ENCODE measurements around the gene RHBDD1.

The RHBDD1 gene

DNA sequence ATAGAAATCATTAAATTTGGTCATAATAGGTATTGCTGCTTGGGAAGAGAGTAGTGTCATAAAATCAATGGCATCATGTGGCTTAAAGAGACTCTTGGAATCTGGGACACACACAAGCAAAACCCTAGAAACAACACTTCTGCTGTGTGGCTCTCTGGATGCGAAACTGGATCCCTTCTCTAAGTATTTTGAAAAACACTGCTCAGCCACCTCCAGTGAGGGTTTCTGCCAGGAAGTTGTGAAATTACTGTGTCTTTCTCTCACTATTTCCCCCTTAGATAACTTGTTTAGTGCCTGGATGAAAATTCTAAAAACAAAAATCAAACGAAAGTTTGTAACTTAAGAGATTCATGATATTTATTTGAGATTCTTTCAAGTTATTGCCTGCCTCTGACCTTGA is 163.8 kb downstream of the RHBDD1 start:
- in situ Hi-C loops (cut with MboI; ENCODE audit: low pct_unique_long_range_greater_than_20kb, low sequenced_read_pairs) = no loop called here
- no peak for DNase-seq

GRCh38 chr2:227000123-227000522 is 164.3 kb downstream of the RHBDD1 start:
- in situ Hi-C loops (cut with MboI; ENCODE audit: low pct_unique_long_range_greater_than_20kb, low sequenced_read_pairs) = no loop called here
- no peak for DNase-seq

GRCh38 chr2:227004482-227004881 is 168.6 kb downstream of the RHBDD1 start:
- no peak for DNase-seq
- in situ Hi-C loops (cut with MboI; ENCODE audit: low pct_unique_long_range_greater_than_20kb, low sequenced_read_pairs) = no loop called here

DNA sequence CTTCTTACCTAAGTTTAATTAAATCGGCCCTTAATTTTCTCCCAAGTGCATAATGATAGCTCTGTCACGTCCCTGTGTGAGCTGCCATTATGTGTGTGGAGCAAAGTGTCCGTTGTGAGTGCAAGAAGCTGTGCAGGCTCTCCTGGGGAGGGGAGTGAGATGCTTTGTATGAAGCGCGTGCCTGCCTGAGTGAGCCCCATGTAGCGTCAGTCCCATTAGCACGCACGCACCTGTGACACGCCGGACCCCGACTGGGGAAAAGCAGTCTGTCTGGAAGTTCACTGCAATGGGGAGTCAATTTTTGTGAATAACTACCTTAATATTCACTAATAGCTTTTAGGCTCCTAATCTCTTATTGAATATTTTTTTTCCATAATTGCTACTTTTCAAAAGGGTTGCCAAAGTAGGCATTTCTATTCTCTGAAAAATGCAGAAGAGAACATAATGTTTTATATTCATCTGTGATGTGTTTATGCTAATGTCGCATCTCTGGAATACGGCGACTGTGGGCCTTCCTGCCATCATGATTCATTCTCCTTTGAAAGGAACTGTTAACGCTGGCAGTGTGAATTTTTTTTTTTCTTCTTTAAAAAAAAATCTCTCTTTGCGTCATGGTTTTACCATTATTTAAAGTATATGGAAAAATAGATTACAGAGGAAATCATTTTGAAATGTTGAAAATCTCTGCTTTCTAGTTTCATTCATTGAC is 170.5 kb downstream of the RHBDD1 start:
- in situ Hi-C loops (cut with MboI; ENCODE audit: low pct_unique_long_range_greater_than_20kb, low sequenced_read_pairs) = no loop called here
- no peak for DNase-seq

- no peak for DNase-seq
- in situ Hi-C loops (cut with MboI; ENCODE audit: low pct_unique_long_range_greater_than_20kb, low sequenced_read_pairs) = no loop called here
Measured at GRCh38 chr2:227007148-227007547, 171.3 kb downstream of the RHBDD1 start.

- in situ Hi-C loops (cut with MboI; ENCODE audit: low pct_unique_long_range_greater_than_20kb, low sequenced_read_pairs) = no loop called here
- DNase-seq = no peak
Measured at GRCh38 chr2:227007940-227008339, 172.1 kb downstream of the RHBDD1 start.

DNA sequence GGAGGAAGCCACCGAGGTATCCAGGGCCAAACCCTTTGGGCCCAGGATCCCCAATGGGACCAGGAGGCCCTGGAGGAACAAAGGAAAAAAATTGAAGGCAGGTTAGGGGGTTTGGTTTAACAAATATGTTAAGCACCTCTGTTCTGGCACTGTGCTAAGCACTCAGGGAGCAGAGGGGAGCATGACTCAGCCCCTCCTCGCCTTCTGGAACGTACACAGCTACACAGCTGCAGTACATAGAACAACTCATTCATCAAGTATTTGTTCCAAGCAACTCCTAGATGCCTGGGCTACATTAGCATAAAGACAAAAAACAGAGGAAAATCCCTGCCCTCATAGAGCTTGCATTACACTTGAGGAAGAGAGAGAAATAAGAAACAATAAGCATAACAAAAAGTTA is 174.6 kb downstream of the RHBDD1 start:
- no peak for DNase-seq
- in situ Hi-C loops (cut with MboI; ENCODE audit: low pct_unique_long_range_greater_than_20kb, low sequenced_read_pairs) = no loop called here

DNA sequence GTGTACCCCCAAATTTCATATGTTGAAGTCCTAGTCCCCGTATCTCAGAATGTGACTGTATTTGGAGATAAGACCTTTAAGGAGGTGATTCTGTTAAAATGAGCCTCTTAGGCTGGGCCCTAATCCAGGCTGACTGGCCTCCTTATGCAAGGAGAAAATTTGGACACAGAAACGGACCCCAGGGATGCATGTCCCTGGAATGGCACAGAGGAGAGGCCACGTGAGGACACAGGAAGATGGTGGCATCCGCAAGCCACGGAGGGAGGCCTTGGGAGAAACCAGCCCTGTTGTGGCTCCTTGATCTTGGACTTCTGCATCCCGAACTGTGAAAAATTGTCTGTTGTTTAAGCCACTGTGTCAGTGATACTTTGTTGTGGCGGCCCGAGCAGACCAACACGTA is 177.5 kb downstream of the RHBDD1 start:
- in situ Hi-C loops (cut with MboI; ENCODE audit: low pct_unique_long_range_greater_than_20kb, low sequenced_read_pairs) = no loop called here
- DNase-seq = no peak

DNA sequence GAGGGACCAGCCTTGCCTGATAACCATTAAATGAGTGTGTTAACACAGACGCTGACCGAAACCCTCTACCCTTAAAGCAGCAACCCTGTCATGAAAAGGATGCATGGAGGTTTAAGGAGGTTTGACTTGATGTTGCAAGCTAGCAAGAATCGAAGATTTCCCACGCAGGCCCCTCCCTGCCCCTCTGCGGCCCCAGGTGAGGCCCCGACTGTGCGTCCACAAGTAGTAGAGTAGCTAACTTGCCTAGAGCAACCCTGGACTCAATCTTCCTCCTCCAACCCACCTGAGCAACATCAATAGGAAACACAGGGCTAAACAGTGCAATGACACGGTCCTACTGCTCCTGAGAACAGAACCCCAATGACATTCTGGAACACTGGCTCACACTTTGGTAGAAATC is 178.0 kb downstream of the RHBDD1 start:
- in situ Hi-C loops (cut with MboI; ENCODE audit: low pct_unique_long_range_greater_than_20kb, low sequenced_read_pairs) = no loop called here
- DNase-seq = no peak

- in situ Hi-C loops (cut with MboI; ENCODE audit: low pct_unique_long_range_greater_than_20kb, low sequenced_read_pairs) = no loop called here
- DNase-seq = no peak
Measured at GRCh38 chr2:227016894-227017293, 181.0 kb downstream of the RHBDD1 start.

DNA sequence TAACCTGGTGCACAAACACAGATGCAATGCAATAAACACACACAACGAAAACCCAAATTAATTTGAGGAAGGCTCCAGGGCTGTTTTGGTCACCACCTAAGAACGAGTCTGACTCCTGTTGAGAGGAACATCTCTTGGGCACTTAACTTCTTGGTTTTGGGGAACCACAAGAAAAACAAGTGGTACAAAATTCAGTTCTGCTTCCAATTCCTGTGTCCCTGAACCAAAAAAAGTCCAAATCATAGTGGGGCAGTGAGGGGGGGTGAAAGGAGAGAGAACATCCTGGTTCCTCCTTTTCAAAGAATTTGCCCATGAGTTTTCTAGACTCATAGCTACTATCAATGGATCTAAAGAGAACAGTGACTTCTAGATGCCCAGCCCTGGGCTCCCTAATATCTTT is 184.6 kb downstream of the RHBDD1 start:
- DNase-seq = no peak
- in situ Hi-C loops (cut with MboI; ENCODE audit: low pct_unique_long_range_greater_than_20kb, low sequenced_read_pairs) = no loop called here

- in situ Hi-C loops (cut with MboI; ENCODE audit: low pct_unique_long_range_greater_than_20kb, low sequenced_read_pairs) = no loop called here
- DNase-seq = no peak
Measured at GRCh38 chr2:227022608-227023007, 186.8 kb downstream of the RHBDD1 start.

DNA sequence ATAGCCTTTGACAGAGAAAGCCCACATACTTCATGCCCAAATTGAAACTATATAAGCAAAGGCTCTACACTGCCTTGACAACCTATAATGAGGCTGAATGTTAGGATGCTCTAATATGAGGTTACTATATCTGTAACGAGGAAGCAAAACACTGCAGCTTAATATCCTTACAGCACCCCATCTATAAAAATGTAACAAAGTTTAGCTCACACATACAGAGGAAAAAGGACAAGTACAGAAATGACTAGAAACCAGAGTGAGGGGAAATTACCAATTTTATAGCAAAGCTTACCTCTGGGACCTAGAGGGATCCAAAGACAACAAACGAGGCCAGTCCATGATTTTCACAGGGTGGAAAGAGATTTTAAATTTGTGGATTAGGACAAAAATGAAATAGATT is 189.7 kb downstream of the RHBDD1 start:
- in situ Hi-C loops (cut with MboI; ENCODE audit: low pct_unique_long_range_greater_than_20kb, low sequenced_read_pairs) = no loop called here
- DNase-seq = no peak

GRCh38 chr2:227029426-227030105 is 193.7 kb downstream of the RHBDD1 start:
- in situ Hi-C loops (cut with MboI; ENCODE audit: low pct_unique_long_range_greater_than_20kb, low sequenced_read_pairs) = no loop called here
- no peak for DNase-seq

DNA sequence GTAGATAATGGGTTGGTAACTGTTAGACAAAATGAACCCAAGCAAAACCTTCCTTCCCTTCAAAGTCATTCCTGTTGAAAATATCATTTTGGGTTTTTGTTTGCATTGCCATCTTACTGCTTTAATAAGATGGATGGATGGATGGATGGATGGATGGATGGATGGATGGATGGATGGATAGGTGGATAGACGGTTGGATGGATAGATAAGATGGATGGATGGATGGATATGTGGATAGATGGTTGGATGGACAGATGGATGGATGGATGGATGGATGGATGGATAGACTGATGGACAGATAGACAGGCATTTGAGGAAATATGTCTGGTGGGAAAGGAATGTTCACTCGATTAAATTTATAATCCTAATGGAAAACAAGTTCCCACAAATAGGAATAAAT is 194.9 kb downstream of the RHBDD1 start:
- in situ Hi-C loops (cut with MboI; ENCODE audit: low pct_unique_long_range_greater_than_20kb, low sequenced_read_pairs) = no loop called here
- DNase-seq = no peak

GRCh38 chr2:227031379-227031778 is 195.5 kb downstream of the RHBDD1 start:
- DNase-seq = no peak
- in situ Hi-C loops (cut with MboI; ENCODE audit: low pct_unique_long_range_greater_than_20kb, low sequenced_read_pairs) = no loop called here

- in situ Hi-C loops (cut with MboI; ENCODE audit: low pct_unique_long_range_greater_than_20kb, low sequenced_read_pairs) = no loop called here
- peak; percentile 11 for DNase-seq
Measured at GRCh38 chr2:227033471-227034148, 197.8 kb downstream of the RHBDD1 start.

DNA sequence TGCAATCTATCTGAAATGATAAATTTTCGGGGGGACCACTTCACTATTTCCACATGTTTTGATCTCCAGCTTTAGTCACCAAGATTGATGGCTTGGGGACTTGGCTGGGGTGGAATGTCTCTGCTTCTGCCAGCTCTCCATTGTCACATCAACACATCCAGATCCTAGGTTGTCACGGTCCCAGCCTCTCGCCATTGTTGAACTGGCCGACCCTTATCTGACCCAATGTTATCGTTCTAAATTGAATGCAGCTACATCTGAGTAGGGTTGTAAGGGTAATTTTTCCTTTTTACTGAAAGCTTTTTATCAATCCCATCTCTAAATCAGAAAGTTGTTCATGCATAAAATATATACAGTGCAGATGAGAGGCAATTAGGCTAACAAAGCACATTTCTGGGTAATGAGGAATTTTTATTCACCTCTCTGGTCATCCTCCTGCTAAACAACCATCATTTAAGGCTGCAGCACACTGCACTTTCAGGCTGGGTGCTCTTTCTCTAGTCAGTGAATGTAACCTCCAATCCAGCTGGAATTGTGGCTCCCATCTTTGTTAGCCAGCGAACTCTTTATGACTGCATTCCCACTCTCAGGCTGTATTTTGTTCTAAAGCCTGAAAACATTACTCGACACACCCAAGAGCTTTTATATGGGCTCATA is 200.0 kb downstream of the RHBDD1 start:
- no peak for DNase-seq
- in situ Hi-C loops (cut with MboI; ENCODE audit: low pct_unique_long_range_greater_than_20kb, low sequenced_read_pairs) = no loop called here

- in situ Hi-C loops (cut with MboI; ENCODE audit: low pct_unique_long_range_greater_than_20kb, low sequenced_read_pairs) = no loop called here
- DNase-seq = no peak
Measured at GRCh38 chr2:227036527-227036926, 200.7 kb downstream of the RHBDD1 start.

- in situ Hi-C loops (cut with MboI; ENCODE audit: low pct_unique_long_range_greater_than_20kb, low sequenced_read_pairs) = no loop called here
- no peak for DNase-seq
Measured at GRCh38 chr2:227038550-227039189, 202.8 kb downstream of the RHBDD1 start.
